PC-9 (cell line): ENCODE measurements around the gene CXCL3. TPM values are rescaled to one million over a fixed set of nuclear protein-coding genes. Genes with fewer than 3 reads are reported as not detected.

Experiments used
- BruUV-seq: library from RNA; stranded (reverse); fragments of 400-500 nt; replicated peaks from 2 replicates; lab custom pipeline; 2021; lab: Mats Ljungman, UMichigan
- CTCF ChIA-PET: fragments of 300-600 bp; sonication (Branson Sonifier 250); formaldehyde crosslinking; loops from one replicate; lab custom pipeline; 2022; ENCODE audit warnings: antibody characterized with exemption; lab: Charles Lee
- POLR2A ChIA-PET: fragments of 300-600 bp; sonication (Branson Sonifier 250); formaldehyde crosslinking; loops from one replicate; lab custom pipeline; 2022; ENCODE audit warnings: antibody characterized with exemption; ENCODE audit not compliant: unreplicated experiment; lab: Charles Lee
- DNase-seq, 2 experiments: peaks; one replicate each; pipeline versions ENCODE4 v3.0.0 to v3.0.0-alpha.2; 2015 to 2022; ENCODE audit warnings: mixed read lengths in 1 of 2
- H2AFZ ChIP-seq: fragments of 200-600 bp; sonication (generic); 2 replicates; pipeline ENCODE4 v1.8.1; 2017; ENCODE audit warnings: antibody characterized with exemption
- H3F3A ChIP-seq: fragments of 200-600 bp; sonication (generic); 2 replicates; pipeline ENCODE4 v1.8.1; 2017; ENCODE audit warnings: antibody characterized with exemption, mild to moderate bottlenecking, low read depth; ENCODE audit not compliant: insufficient read depth
- H3K27ac ChIP-seq: fragments of 200-600 bp; sonication (generic); 2 replicates; pipeline ENCODE4 v1.6.1; 2016; ENCODE audit warnings: mixed run types
- H3K27me3 ChIP-seq: fragments of 200-600 bp; sonication (generic); 2 replicates; pipeline ENCODE4 v1.6.1; 2016; ENCODE audit warnings: low read depth, mixed run types; ENCODE audit not compliant: insufficient read depth
- H3K36me3 ChIP-seq: fragments of 200-600 bp; sonication (generic); 2 replicates; pipeline ENCODE4 v1.6.1; 2016; ENCODE audit warnings: low read depth, mixed run types
- H3K4me1 ChIP-seq: fragments of 200-600 bp; sonication (generic); replicated peaks from 2 replicates; pipeline ENCODE4 v1.6.1; 2016; ENCODE audit warnings: mixed run types; ENCODE audit not compliant: insufficient read depth
- H3K4me2 ChIP-seq: fragments of 200-600 bp; sonication (generic); 2 replicates; pipeline ENCODE4 v1.6.1; 2017; ENCODE audit warnings: mixed run types
- H3K4me3 ChIP-seq: fragments of 200-600 bp; sonication (generic); 2 replicates; pipeline ENCODE4 v1.6.1; 2016; ENCODE audit warnings: mixed run types
- H3K79me2 ChIP-seq: fragments of 200-600 bp; sonication (generic); 2 replicates; pipeline ENCODE4 v1.6.1; 2017; ENCODE audit warnings: low read depth, mixed run types
- H3K9me2 ChIP-seq: fragments of 200-600 bp; sonication (generic); 2 replicates; pipeline ENCODE4 v1.8.1; 2017; ENCODE audit warnings: mild to moderate bottlenecking; ENCODE audit not compliant: insufficient read depth
- H3K9me3 ChIP-seq: fragments of 200-600 bp; sonication (generic); 2 replicates; pipeline ENCODE4 v1.8.1; 2016; ENCODE audit warnings: low read depth; ENCODE audit not compliant: insufficient read depth
- H4K20me1 ChIP-seq: fragments of 200-600 bp; sonication (generic); 2 replicates; pipeline ENCODE4 v1.8.1; 2017; ENCODE audit not compliant: insufficient read depth
- CTCF ChIP-seq: fragments of 200-600 bp; sonication (generic); conservative IDR thresholded peaks from 2 replicates; pipeline ENCODE4 v1.6.1; 2017; ENCODE audit warnings: mixed run types, antibody characterized with exemption, mild to moderate bottlenecking, moderate library complexity
- EZH2 ChIP-seq: fragments of 200-600 bp; sonication (generic); IDR thresholded peaks from 2 replicates; pipeline ENCODE4 v1.8.0; 2017; ENCODE audit warnings: antibody characterized with exemption, low read depth
- intact Hi-C: fragments of 100-400 bp; cut with micrococcal nuclease; formaldehyde crosslinking; loops from one replicate; pipeline ENCODE4 v1.10.0; 2022; ENCODE audit not compliant: unreplicated experiment
- total RNA-seq: library from RNA; stranded (reverse); gene quantifications from 2 replicates; pipeline ENCODE4 v1.2.3, GENCODE V29; 2021

The CXCL3 gene
- total RNA-seq, 1 experiment from 2014 or later: not detected

- Histone ChIP-seq H3K4me1 (peaks cover 6% of the 10 kb centered on the region; the same call in 1 of the 2 replicates), H3K4me2 (no peak overlapping the region), H2AFZ (no peak overlapping the region), H3K9me3 (no peaks in the 10 kb centered on the region), H3K27ac (no peak overlapping the region), H3K27me3 (no peaks in the 10 kb centered on the region), H3K9me2 (no peaks in the 10 kb centered on the region), H3K36me3 (no peaks in the 10 kb centered on the region), H3K4me3 (no peak overlapping the region), H3F3A (no peaks in the 10 kb centered on the region), H4K20me1 (no peaks in the 10 kb centered on the region), H3K79me2 (no peaks in the 10 kb centered on the region)
- CTCF ChIA-PET: no interaction called here
- TF ChIP-seq EZH2 (no peak), CTCF (no peak)
- BruUV-seq: no TSS peak
- intact Hi-C loops: loop anchor here (5.0 kb wide), 1 partner anchor 91 kb away; no protein-coding TSS in a partner anchor
- POLR2A ChIA-PET: no interaction called here
- DNase-seq: no peak
Measured at GRCh38 chr4:74041418-74041817, 2.9 kb upstream of the CXCL3 start.

- no peaks in the 10 kb centered on the region for H4K20me1 ChIP-seq
- no peaks in the 10 kb centered on the region for H3F3A ChIP-seq
- H2AFZ ChIP-seq: peak overlapping the region; percentile 97
- BruUV-seq: no TSS peak
- H3K9me3 ChIP-seq: no peaks in the 10 kb centered on the region
- intact Hi-C loops: loop anchor here (5.0 to 10.0 kb wide), 2 partner anchors 117 to 375 kb away; no protein-coding TSS in a partner anchor
- H3K27ac ChIP-seq: no peak overlapping the region
- H3K79me2 ChIP-seq: no peaks in the 10 kb centered on the region
- H3K9me2 ChIP-seq: no peaks in the 10 kb centered on the region
- peaks cover 6% of the 10 kb centered on the region; the same call in 1 of the 2 replicates for H3K4me1 ChIP-seq
- H3K36me3 ChIP-seq: no peaks in the 10 kb centered on the region
- H3K27me3 ChIP-seq: no peaks in the 10 kb centered on the region
- H3K4me3 ChIP-seq: peak overlapping the region; percentile 79
- peak overlapping the region; percentile 89 for H3K4me2 ChIP-seq
- TF ChIP-seq EZH2: no peak
- TF ChIP-seq CTCF: no peak
- DNase-seq: no peak
- CTCF ChIA-PET: interaction anchor here (0.6 kb wide), 1 partner anchor 87 kb away, joined by 4 read pairs; no protein-coding TSS in a partner anchor
- POLR2A ChIA-PET: no interaction called here
Measured at GRCh38 chr4:74039315-74039763, 850 bp upstream of the CXCL3 start.

DNA sequence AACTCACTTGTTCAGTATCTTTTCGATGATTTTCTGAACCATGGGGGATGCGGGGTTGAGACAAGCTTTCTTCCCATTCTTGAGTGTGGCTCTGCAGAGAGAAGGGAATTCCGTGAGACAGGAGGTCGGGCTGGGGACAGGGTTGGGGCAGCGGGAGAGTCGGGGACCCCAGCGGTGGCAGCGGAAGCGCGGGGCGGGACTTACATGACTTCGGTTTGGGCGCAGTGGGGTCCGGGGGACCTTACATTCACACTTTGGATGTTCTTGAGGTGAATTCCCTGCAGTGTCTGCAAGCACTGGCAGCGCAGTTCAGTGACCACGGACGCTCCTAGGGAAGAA is 434 bp downstream of the CXCL3 start:
- no peaks in the 10 kb centered on the region for H3K9me3 ChIP-seq
- no peak for DNase-seq
- no peaks in the 10 kb centered on the region for H3K9me2 ChIP-seq
- CTCF ChIA-PET: interaction anchor here (0.6 to 1.1 kb wide), 3 partner anchors 15 to 259 kb away, joined by 3 read pairs; no protein-coding TSS in a partner anchor
- TF ChIP-seq CTCF (0 out of 2 replicates have a peak, but pooled peaks have one; percentile 48), EZH2 (no peak)
- intact Hi-C loops: loop anchor here (5.0 to 10.0 kb wide), 2 partner anchors 116 to 373 kb away; no protein-coding TSS in a partner anchor
- no peaks in the 10 kb centered on the region for H3K27me3 ChIP-seq
- peak overlapping the region; percentile 97; the same call in 1 of the 2 replicates for H2AFZ ChIP-seq
- H3K4me3 ChIP-seq: peak overlapping the region; percentile 79
- peak overlapping the region; percentile 89 for H3K4me2 ChIP-seq
- H3K4me1 ChIP-seq: peaks cover 6% of the 10 kb centered on the region; the same call in 1 of the 2 replicates
- POLR2A ChIA-PET: interaction anchor here (0.7 kb wide), 1 partner anchor 375 kb away, joined by 3 read pairs; no protein-coding TSS in a partner anchor
- BruUV-seq: TSS peak; percentile 36
- no peaks in the 10 kb centered on the region for H4K20me1 ChIP-seq
- H3F3A ChIP-seq: no peaks in the 10 kb centered on the region
- no peaks in the 10 kb centered on the region for H3K79me2 ChIP-seq
- no peaks in the 10 kb centered on the region for H3K36me3 ChIP-seq
- no peak overlapping the region for H3K27ac ChIP-seq
